HG03457 (cell line): ENCODE data around the gene JARID2.

ENCODE experiments used
- ATAC-seq: cut with Tn5 transposase; IDR thresholded peaks from one replicate; pipeline ENCODE4 v1.9.1; 2021; ENCODE audit warnings: moderate number of reproducible peaks; ENCODE audit not compliant: unreplicated experiment

JARID2 gene

GRCh38 chr6:15512721-15513120, 266.9 kb downstream of the JARID2 start:
- ATAC-seq, result no peak

- ATAC-seq, result no peak
These were observed 267.4 kb downstream of the JARID2 start for GRCh38 chr6:15513131-15513771.

GRCh38 chr6:15513801-15514711, 268.2 kb downstream of the JARID2 start:
- ATAC-seq, result no peak

- ATAC-seq, result no peak
These were observed 269.4 kb downstream of the JARID2 start for GRCh38 chr6:15515226-15515625.

- no peak for ATAC-seq
These were observed 269.9 kb downstream of the JARID2 start for GRCh38 chr6:15515660-15516375.

- no peak for ATAC-seq
These were observed 270.5 kb downstream of the JARID2 start for GRCh38 chr6:15516378-15516777.

GRCh38 chr6:15516923-15517560, 271.2 kb downstream of the JARID2 start:
- no peak for ATAC-seq

- no peak for ATAC-seq
These were observed 271.7 kb downstream of the JARID2 start for GRCh38 chr6:15517600-15517999.

GRCh38 chr6:15518057-15518456, 272.2 kb downstream of the JARID2 start:
- ATAC-seq, result no peak

GRCh38 chr6:15518878-15519277, 273.0 kb downstream of the JARID2 start:
- no peak for ATAC-seq

GRCh38 chr6:15519681-15520080, 273.8 kb downstream of the JARID2 start:
- ATAC-seq, result no peak

GRCh38 chr6:15520626-15521203, 274.8 kb downstream of the JARID2 start:
- ATAC-seq, result no peak

- ATAC-seq, result no peak
These were observed 275.7 kb downstream of the JARID2 start for GRCh38 chr6:15521582-15521981.

GRCh38 chr6:15522026-15522425, 276.2 kb downstream of the JARID2 start:
- no peak for ATAC-seq

- ATAC-seq, result no peak
These were observed 276.6 kb downstream of the JARID2 start for GRCh38 chr6:15522427-15522826.

GRCh38 chr6:15522856-15523529, 277.1 kb downstream of the JARID2 start:
- ATAC-seq, result no peak

- ATAC-seq, result no peak
These were observed 278.1 kb downstream of the JARID2 start for GRCh38 chr6:15523679-15524630.

GRCh38 chr6:15524861-15525401, 279.1 kb downstream of the JARID2 start:
- ATAC-seq, result no peak

GRCh38 chr6:15526212-15526701, 280.4 kb downstream of the JARID2 start:
- ATAC-seq, result no peak
